NB4 (cell line): ENCODE results near the gene AKR1C1.
"Not testable (repeated sequence)": the region's sequence is repeated elsewhere in the genome, so short reads cannot be mapped to it uniquely, and the experiment has no call there.

Experiments
- DNase-seq: peaks from one replicate; pipeline ENCODE4 v3.0.0; 2010; ENCODE audit warnings: low read depth
- H3K4me3 ChIP-seq: one replicate; pipeline ENCODE4 v1.5.1; 2011; ENCODE audit warnings: mild to moderate bottlenecking, low read depth, low read length, moderate library complexity
- MYC ChIP-seq: IDR thresholded peaks from 2 replicates; pipeline ENCODE4 v1.6.1; 2011; ENCODE audit warnings: low read depth, low read length
- POLR2A ChIP-seq: IDR thresholded peaks from 2 replicates; pipeline ENCODE4 v1.6.1; 2011; ENCODE audit warnings: mild to moderate bottlenecking; ENCODE audit not compliant: insufficient read length; ENCODE audit errors: extremely low read depth
- TF ChIP-seq, protein P1 (sequence below): IDR thresholded peaks from one replicate; pipeline ENCODE4 v1.5.1; 2012; ENCODE audit warnings: low read depth, low read length
- TF ChIP-seq, protein P2 (sequence below): IDR thresholded peaks from 2 replicates; pipeline ENCODE4 v1.6.1; 2011; ENCODE audit warnings: low read depth, low read length

The AKR1C1 gene

DNA sequence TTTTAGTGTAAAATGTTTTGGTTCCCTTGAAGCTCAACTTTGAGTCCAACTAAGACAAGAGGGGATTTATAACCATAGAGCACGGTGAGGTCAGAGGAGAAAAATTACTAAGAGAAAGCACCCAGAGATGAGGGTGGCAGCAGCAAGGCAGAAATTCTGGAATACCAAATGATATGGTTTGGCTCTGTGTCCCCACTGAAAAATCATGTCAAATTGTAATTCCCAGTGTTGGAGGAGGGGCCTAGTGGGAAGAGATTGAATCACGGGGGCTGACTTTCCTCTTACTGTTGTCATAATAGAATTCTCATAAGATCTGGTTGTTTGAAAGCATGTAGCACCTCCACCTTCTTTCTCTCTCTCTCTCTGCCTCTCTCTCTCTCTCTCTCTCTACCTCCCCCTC is 19.4 kb upstream of the AKR1C1 start:
- no peak overlapping the region for H3K4me3 ChIP-seq
- no peak for DNase-seq
- TF ChIP-seq, protein P1, sequence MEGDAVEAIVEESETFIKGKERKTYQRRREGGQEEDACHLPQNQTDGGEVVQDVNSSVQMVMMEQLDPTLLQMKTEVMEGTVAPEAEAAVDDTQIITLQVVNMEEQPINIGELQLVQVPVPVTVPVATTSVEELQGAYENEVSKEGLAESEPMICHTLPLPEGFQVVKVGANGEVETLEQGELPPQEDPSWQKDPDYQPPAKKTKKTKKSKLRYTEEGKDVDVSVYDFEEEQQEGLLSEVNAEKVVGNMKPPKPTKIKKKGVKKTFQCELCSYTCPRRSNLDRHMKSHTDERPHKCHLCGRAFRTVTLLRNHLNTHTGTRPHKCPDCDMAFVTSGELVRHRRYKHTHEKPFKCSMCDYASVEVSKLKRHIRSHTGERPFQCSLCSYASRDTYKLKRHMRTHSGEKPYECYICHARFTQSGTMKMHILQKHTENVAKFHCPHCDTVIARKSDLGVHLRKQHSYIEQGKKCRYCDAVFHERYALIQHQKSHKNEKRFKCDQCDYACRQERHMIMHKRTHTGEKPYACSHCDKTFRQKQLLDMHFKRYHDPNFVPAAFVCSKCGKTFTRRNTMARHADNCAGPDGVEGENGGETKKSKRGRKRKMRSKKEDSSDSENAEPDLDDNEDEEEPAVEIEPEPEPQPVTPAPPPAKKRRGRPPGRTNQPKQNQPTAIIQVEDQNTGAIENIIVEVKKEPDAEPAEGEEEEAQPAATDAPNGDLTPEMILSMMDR = no peak
- TF ChIP-seq MYC (no peak), POLR2A (no peak)
- TF ChIP-seq, protein P2, sequence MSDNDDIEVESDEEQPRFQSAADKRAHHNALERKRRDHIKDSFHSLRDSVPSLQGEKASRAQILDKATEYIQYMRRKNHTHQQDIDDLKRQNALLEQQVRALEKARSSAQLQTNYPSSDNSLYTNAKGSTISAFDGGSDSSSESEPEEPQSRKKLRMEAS = no peak

DNA sequence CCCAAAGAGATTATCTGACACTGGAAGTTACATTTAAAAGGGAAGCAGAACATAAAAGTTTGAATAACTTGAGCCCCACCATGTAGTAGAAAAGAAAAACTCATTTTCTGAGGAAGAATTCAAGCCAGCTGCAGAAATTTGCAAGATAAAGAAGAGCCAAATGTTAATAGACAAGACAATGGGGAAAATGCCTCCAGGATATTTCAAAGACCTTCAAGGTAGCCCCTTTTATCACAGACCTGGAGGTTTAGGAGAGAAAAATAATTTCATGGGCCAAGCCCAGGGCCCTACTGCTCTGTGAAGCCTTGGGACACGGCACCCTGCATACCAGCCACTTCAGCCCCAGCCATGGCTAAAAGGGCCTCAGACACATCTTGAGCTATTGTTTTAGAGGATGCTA is 18.4 kb upstream of the AKR1C1 start:
- no peak for DNase-seq
- TF ChIP-seq, protein P1 = no peak
- no peak for TF ChIP-seq POLR2A
- TF ChIP-seq MYC = no peak
- TF ChIP-seq, protein P2 = no peak
- H3K4me3 ChIP-seq = no peak overlapping the region

DNA sequence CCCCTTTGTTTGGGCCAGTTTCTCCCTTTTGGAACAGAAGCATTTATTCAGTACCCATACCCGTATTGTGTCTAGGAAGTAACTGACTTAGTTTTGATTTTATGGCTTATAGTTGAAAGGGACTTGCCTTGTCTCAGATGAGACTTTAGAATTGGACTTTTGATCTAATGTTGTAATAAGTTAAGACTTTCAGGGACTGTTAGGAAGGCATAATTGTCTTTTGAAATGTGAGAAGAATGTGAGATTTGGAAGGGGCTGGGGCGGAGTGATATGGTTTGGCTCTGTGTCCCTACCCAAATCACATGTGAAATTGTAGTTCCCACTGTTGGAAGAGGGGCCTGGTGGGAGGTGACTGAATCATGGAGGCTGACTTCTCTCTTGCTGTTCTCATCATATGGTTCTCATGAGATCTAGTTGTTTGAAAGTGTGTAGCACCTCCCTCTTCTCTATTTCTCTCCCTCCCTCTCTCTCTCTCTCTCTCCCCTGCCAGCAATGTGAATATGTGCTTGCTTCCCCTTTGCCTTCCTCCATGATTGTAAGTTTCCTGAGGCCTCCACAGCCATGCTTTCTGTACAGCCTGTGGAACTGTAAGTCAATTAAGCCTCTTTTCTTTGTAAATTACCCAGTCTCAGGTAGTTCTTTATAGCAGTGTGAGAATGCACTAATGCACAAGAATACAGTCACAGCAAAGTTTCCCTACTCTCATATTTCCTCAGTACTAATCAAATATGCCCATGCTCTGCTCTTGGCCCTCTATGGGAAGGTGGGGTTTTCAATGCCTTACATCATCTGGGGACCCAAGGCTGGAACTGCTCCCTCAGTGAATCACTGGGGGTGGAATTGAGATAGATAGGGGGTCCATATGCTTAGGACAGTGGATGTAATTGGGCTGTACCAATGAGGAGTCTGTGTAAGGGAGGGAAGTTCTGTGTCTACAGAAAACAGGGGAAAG is 17.2 kb upstream of the AKR1C1 start:
- no peak for DNase-seq
- H3K4me3 ChIP-seq = no peak overlapping the region
- TF ChIP-seq, protein P2 = no peak
- TF ChIP-seq, protein P1 = no peak
- TF ChIP-seq POLR2A = no peak
- no peak for TF ChIP-seq MYC

DNA sequence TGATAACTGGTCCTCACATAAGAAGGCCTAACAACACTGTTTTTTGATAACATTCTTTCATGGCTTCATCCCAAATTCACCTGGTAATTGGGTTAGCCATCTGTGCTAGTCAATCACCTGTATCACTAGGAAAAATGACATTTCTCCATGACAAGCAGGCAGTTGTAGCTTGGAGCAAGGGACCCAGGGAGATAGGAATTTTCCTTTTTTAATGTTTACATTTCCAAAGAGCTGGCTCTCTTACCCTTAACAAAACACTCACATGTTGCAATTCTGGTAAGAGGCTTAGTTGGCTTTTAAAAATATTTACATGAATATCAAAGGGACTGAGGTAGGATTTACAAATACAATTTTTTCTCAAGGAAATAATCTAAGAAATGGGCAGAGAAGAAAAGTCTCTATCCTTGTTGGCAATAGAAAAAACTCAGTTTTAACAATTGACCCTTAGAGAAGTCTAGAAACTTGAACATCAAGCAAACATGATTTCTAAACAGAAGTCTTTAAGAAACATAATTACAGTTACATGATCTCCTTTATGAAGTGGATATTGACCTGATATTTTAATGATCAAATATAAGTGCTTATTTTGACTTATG is 16.1 kb upstream of the AKR1C1 start:
- TF ChIP-seq POLR2A (no peak), MYC (no peak)
- TF ChIP-seq, protein P2 = no peak
- TF ChIP-seq, protein P1 = no peak
- no peak overlapping the region for H3K4me3 ChIP-seq
- no peak for DNase-seq

DNA sequence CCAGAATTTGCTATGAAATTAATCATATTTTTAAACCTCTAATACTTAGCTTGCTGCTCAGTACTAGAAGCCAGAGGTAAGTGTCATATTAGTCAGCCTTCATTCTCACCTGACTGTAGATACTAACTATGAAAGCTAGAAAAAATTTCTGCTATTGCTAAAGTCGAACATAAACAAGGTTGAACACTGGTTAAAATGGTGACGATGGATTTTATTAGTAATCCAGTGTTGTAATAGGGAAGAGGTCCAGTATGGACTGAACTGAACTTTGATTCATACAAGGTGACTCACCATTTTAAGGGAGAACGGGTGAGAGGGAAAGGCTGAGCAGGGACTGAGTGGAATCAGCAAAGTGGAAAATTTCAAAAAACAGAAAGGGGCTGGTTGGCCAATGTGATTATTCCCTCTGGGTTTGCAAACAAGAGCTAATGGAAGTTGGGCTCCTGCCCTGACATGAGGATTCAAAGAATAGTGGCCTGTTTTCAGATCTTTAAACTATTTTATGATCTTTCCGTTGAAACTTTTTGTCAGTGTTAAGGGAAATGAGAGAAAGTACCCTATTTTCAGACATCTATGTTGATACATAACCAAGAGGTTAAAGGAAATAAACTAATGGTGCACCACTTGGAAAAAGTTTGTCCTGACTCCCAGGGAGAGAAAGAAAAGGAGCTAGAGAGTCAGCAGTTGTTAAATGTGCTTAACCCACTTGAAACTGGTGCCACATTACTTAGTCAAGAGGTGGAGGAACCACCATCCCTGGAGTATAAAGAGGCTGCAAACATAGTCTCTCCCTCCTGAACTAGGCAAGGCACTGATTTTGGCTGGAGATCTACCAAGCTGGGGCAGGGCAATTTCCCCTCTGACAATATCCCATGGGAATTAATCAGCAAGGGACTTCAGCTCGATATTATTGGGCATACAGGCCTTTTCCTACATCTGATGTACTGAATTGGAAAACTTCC is 15.3 kb upstream of the AKR1C1 start:
- no peak for DNase-seq
- no peak overlapping the region for H3K4me3 ChIP-seq
- TF ChIP-seq MYC (no peak), POLR2A (no peak)
- TF ChIP-seq, protein P2 = no peak
- TF ChIP-seq, protein P1 = no peak

DNA sequence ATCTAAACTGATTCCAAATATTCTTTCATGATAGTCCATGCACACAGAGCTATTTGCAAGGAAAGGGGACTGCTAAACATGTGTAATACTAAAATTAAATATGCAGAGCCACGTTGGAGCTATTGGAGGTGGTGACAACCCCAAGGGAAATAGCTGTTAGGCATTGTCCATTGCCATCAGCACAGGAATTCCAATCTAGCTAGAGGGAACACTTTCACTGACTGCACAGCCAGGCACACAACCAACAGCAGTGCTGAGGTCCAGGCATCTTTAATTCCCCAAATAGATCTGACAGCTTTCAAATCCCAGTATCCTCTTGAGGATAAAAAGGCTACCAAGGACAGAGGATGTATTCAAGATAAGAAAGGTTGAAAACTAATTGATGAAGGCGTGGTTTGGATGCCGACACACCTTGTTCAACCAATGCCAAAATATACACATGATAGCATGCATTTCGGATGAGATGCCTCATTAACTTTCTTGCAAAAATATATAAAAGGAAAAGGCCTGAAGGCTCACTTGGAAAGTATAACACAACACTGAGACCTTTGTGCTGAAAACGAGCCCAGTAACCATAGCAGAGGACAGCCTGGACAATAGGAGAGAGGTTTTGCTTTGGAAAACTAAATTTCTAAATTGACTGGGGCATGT is 11.6 kb upstream of the AKR1C1 start:
- DNase-seq = not testable (repeated sequence)

More for the DNA sequence above, 11.6 kb upstream of the AKR1C1 start:
- not testable (repeated sequence) for H3K4me3 ChIP-seq
